Endothelial cell of umbilical vein (primary cell): Measurements from ENCODE around the gene UNC5A. TPM values are rescaled to one million over a fixed set of nuclear protein-coding genes. Genes with fewer than 3 reads are reported as not detected.

Experiments used
- BruUV-seq: library from RNA; stranded (reverse); fragments of 400-500 nt; replicated peaks from 2 replicates; lab custom pipeline; 2021; lab: Mats Ljungman, UMichigan
- CTCF ChIA-PET: fragments of 300-600, 350-600 bp; sonication (Branson Sonifier 250); formaldehyde crosslinking; loops from one replicate; lab custom pipeline; 2021; ENCODE audit warnings: antibody characterized with exemption, inconsistent platforms; lab: Charles Lee
- POLR2A ChIA-PET: fragments of 300-600, 350-600 bp; sonication (Branson Sonifier 250); formaldehyde crosslinking; loops from one replicate; lab custom pipeline; 2021; ENCODE audit warnings: antibody characterized with exemption, inconsistent platforms; lab: Charles Lee
- DNase-seq: peaks from one replicate; pipeline ENCODE4 v3.0.0-alpha.2; 2011; ENCODE audit warnings: low read depth, low spot score
- FAIRE-seq: peaks from 2 replicates; lab custom pipeline; 2011; peaks lifted over from hg19 to GRCh38; lab: Jason Lieb, UNC
- H2AFZ ChIP-seq: 2 replicates; pipeline ENCODE4 v1.6.0; 2012; ENCODE audit warnings: low read depth, low read length, control low read depth, inconsistent platforms
- H3K27ac ChIP-seq: 2 replicates; pipeline ENCODE4 v1.5.1; 2011; ENCODE audit warnings: low read depth, mild to moderate bottlenecking, control low read depth, low read length, moderate library complexity; ENCODE audit not compliant: insufficient read depth
- H3K27me3 ChIP-seq, 2 experiments: 2 replicates each; pipeline versions ENCODE4 v1.6.0 to v1.6.1; 2011; ENCODE audit warnings: low read length in 2 of 2, mixed read lengths in 1 of 2; ENCODE audit not compliant: control insufficient read depth in 2 of 2, insufficient read depth in 2 of 2
- H3K36me3 ChIP-seq, 2 experiments: 2 replicates in 1 of 2; 3 replicates in 1 of 2; pipeline ENCODE4 v1.5.1; 2011; ENCODE audit warnings: low read length in 2 of 2, mild to moderate bottlenecking in 1 of 2, moderate library complexity in 1 of 2; ENCODE audit not compliant: control insufficient read depth in 2 of 2, insufficient read depth in 2 of 2; ENCODE audit errors: extremely low read depth in 1 of 2
- H3K4me1 ChIP-seq: 3 replicates; pipeline ENCODE4 v1.5.1; 2011; ENCODE audit warnings: mild to moderate bottlenecking, low read length; ENCODE audit not compliant: control insufficient read depth, insufficient read depth; ENCODE audit errors: extremely low read depth
- H3K4me2 ChIP-seq: 2 replicates; pipeline ENCODE4 v1.6.1; 2011; ENCODE audit warnings: low read length, control low read depth, mixed read lengths; ENCODE audit not compliant: insufficient read depth
- H3K4me3 ChIP-seq, 3 experiments: fragments of 200-600 bp in 1 of 3; sonication (generic), shearing (Covaris generic) in 1 of 3; replicated peaks in 1 of 3; 2 replicates each; pipeline ENCODE4 v1.5.1; 2011 to 2016; ENCODE audit warnings: control low read depth in 3 of 3, low read length in 3 of 3, mild to moderate bottlenecking in 2 of 3, inconsistent platforms in 1 of 3, low read depth in 1 of 3, moderate library complexity in 1 of 3; ENCODE audit not compliant: insufficient read depth in 1 of 3
- H3K79me2 ChIP-seq: 2 replicates; pipeline ENCODE4 v1.6.0; 2012; ENCODE audit warnings: low read length, inconsistent platforms; ENCODE audit not compliant: control insufficient read depth, insufficient read depth
- H3K9ac ChIP-seq: replicated peaks from 2 replicates; pipeline ENCODE3; 2011; ENCODE audit warnings: low read length, control low read depth; ENCODE audit not compliant: insufficient read depth; ENCODE audit errors: extremely low read depth
- H3K9me1 ChIP-seq: replicated peaks from 3 replicates; pipeline ENCODE4 v1.6.0; 2011; ENCODE audit warnings: mild to moderate bottlenecking, low read length; ENCODE audit not compliant: control insufficient read depth, insufficient read depth; ENCODE audit errors: extremely low read depth
- H3K9me3 ChIP-seq: replicated peaks from 2 replicates; pipeline ENCODE4 v1.5.1; 2012; ENCODE audit warnings: low read length, inconsistent platforms; ENCODE audit not compliant: control insufficient read depth, insufficient read depth
- H4K20me1 ChIP-seq: replicated peaks from 2 replicates; pipeline ENCODE3; 2011; ENCODE audit warnings: mild to moderate bottlenecking, low read length; ENCODE audit not compliant: control insufficient read depth, insufficient read depth; ENCODE audit errors: extremely low read depth
- EZH2 ChIP-seq: IDR thresholded peaks from 2 replicates; pipeline ENCODE4 v1.6.1; 2012; ENCODE audit warnings: borderline replicate concordance, low read depth, mild to moderate bottlenecking, moderate library complexity, low read length, inconsistent platforms; ENCODE audit not compliant: severe bottlenecking
- FOS ChIP-seq: IDR thresholded peaks from 2 replicates; pipeline ENCODE4 v1.6.1; 2011; ENCODE audit warnings: mild to moderate bottlenecking, low read length, moderate library complexity, borderline replicate concordance; ENCODE audit not compliant: insufficient read depth
- GATA2 ChIP-seq: IDR thresholded peaks from 2 replicates; pipeline ENCODE4 v1.7.0; 2011; ENCODE audit warnings: low read depth, mild to moderate bottlenecking, moderate library complexity, mixed read lengths, low read length; ENCODE audit not compliant: insufficient read length, insufficient read depth
- JUN ChIP-seq: IDR thresholded peaks from 2 replicates; pipeline ENCODE4 v1.6.1; 2011; ENCODE audit warnings: borderline replicate concordance, low read depth; ENCODE audit not compliant: insufficient read length, insufficient read depth
- MAX ChIP-seq: IDR thresholded peaks from 2 replicates; pipeline ENCODE4 v1.6.1; 2011; ENCODE audit not compliant: insufficient read depth, insufficient read length
- MYC ChIP-seq: IDR thresholded peaks from one replicate; pipeline ENCODE4 v1.6.1; 2011; ENCODE audit warnings: mild to moderate bottlenecking, low read depth, low read length
- POLR2A ChIP-seq: IDR thresholded peaks from 2 replicates; pipeline ENCODE4 v1.6.1; 2012; ENCODE audit warnings: low read depth, mild to moderate bottlenecking, control low read depth, low read length
- POLR2AphosphoS5 ChIP-seq: IDR thresholded peaks from 2 replicates; pipeline ENCODE4 v1.6.1; 2012; ENCODE audit warnings: low read depth, mild to moderate bottlenecking, control low read depth, low read length, moderate library complexity; ENCODE audit not compliant: insufficient read depth
- dilution Hi-C: fragments of 300-500 bp; cut with MboI; formaldehyde crosslinking; loops from one replicate; pipeline ENCODE4 v1.15.0; 2019; ENCODE audit warnings: low sequenced_read_pairs; ENCODE audit not compliant: extremely low pct_ligation_motif_present
- intact Hi-C: fragments of 100-400 bp; cut with micrococcal nuclease; formaldehyde crosslinking; loops from one replicate; pipeline ENCODE4 v1.10.0; 2022
- polyA plus RNA-seq, 4 experiments: library from polyadenylated mRNA; depleted of rRNA in 3 of 4; stranded (reverse) in 3 of 4; unstranded in 1 of 4; fragments of >200 nt; gene quantifications; 2 replicates each; pipeline versions ENCODE4 v1.2.1 to v1.2.3, GENCODE V29; 2011 to 2012; ENCODE audit warnings: missing spikeins in 1 of 4
- total RNA-seq: library from RNA; stranded (reverse); gene quantifications from 2 replicates; pipeline ENCODE4 v1.2.3, GENCODE V29; 2021
- TF ChIP-seq, protein P1 (sequence below), 2 donors: IDR thresholded peaks; 1 replicate in 1 of 2; 2 replicates in 1 of 2; pipeline ENCODE4 v1.5.1; 2011; ENCODE audit warnings: low read length in 2 of 2, mild to moderate bottlenecking in 2 of 2, moderate library complexity in 2 of 2, control low read depth in 1 of 2, inconsistent platforms in 1 of 2, low read depth in 1 of 2; ENCODE audit not compliant: insufficient read depth in 1 of 2; ENCODE audit errors: extremely low read depth in 1 of 2

Gene UNC5A
- total and polyA plus RNA-seq, 2 donors (not counting 3 experiments of a cell fraction or from before 2014, with no cell fraction given) = 0.08 to 0.22 TPM

DNA sequence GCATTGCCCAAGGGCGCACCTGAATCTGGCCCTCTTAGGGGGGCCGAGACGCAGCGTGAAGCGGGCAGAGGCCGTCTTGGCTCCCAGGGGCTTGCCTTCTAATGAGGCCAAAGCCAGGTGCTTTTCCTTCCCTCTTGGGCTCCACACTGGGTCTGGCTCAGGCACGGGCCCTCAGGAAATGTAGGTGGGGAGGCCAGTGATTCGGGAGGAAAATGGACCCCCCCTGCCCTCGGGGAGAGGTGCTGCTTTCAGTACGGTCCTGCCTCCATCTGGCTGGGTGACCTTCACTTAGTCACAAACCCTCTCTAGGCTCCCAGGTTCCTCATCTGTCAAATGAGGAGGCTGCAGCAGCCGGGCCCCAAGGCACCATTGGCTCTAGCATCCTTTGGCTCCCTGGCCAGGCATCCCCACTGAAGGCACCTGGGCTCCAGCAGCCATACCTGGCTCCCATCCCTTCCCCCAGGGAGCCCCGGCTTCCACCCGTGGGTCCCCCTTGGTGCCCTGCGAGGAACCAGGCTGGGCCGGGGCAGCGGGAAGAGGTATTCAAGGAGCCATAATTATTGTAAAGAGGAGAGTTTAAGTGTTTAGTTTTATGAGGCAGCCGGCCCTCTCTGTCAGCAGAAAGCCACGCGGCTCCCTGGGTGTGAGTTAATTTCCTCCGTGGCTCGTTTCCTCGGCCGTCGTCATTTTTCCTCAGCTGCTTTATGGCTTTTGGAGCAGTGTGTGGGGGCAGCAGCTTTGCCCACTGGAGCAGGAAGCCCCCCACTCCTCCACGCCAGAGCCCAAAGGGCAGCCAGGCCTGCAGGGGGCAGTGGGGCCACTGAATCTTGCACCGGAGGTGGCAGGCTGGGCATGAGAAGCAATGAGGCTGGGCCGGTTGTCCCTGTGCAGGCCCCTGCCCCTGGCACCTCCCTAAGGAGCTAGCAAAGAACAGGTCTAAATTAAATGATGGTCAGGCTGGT is 24.9 kb upstream of the UNC5A start:
- TF ChIP-seq EZH2 (no peak), POLR2A (no peak), MAX (no peak), FOS (no peak), MYC (no peak), JUN (no peak), GATA2 (no peak), POLR2AphosphoS5 (no peak)
- TF ChIP-seq, protein P1, sequence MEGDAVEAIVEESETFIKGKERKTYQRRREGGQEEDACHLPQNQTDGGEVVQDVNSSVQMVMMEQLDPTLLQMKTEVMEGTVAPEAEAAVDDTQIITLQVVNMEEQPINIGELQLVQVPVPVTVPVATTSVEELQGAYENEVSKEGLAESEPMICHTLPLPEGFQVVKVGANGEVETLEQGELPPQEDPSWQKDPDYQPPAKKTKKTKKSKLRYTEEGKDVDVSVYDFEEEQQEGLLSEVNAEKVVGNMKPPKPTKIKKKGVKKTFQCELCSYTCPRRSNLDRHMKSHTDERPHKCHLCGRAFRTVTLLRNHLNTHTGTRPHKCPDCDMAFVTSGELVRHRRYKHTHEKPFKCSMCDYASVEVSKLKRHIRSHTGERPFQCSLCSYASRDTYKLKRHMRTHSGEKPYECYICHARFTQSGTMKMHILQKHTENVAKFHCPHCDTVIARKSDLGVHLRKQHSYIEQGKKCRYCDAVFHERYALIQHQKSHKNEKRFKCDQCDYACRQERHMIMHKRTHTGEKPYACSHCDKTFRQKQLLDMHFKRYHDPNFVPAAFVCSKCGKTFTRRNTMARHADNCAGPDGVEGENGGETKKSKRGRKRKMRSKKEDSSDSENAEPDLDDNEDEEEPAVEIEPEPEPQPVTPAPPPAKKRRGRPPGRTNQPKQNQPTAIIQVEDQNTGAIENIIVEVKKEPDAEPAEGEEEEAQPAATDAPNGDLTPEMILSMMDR (IDR thresholded peaks at IDR 0.05; ENCODE audit: extremely low read depth in 1 of 2, insufficient read depth in 1 of 2, low read depth in 1 of 2, low read length in 2 of 2) = no peak
- no peaks in the 10 kb centered on the region for H3K9me3 ChIP-seq
- H3K4me2 ChIP-seq = no peak overlapping the region
- no peaks in the 10 kb centered on the region for H3K9me1 ChIP-seq
- dilution Hi-C loops = no loop called here
- ChIA-PET CTCF (interaction anchor here (1.8 to 2.6 kb wide), 2 partner anchors 17 to 125 kb away, joined by 4 to 11 read pairs; no protein-coding TSS in a partner anchor), POLR2A (no interaction called here)
- H3K4me1 ChIP-seq = peaks cover 15% of the 10 kb centered on the region
- no peaks in the 10 kb centered on the region for H3K36me3 ChIP-seq
- H3K79me2 ChIP-seq = no peaks in the 10 kb centered on the region
- H4K20me1 ChIP-seq = no peaks in the 10 kb centered on the region
- no peak for DNase-seq
- no peak overlapping the region for H3K27ac ChIP-seq
- no peak overlapping the region for H3K9ac ChIP-seq
- peaks cover 11% of the 10 kb centered on the region in 2 experiments for H3K27me3 ChIP-seq
- intact Hi-C loops = loop anchor here (2.0 kb wide), 1 partner anchor 25 kb away; the partner anchor contains the start of gene UNC5A
- no peak overlapping the region for H3K4me3 ChIP-seq
- BruUV-seq = no TSS peak
- H2AFZ ChIP-seq = no peak overlapping the region
- FAIRE-seq = no peak
